K562 (cell line): ENCODE results near the gene SEC24C.

ENCODE experiments used
- CEBPB ChIP-seq: fragments of 450-650 bp; IDR thresholded peaks from 2 replicates; pipeline ENCODE4 v1.6.1; 2016; ENCODE audit warnings: missing genetic modification characterization, missing compliant biosample characterization
- CTCF ChIP-seq, 3 experiments: IDR thresholded peaks in 2 of 3; conservative IDR thresholded peaks in 1 of 3; 2 replicates each; pipeline ENCODE4 v1.5.1; 2011 to 2012; ENCODE audit warnings: low read length in 3 of 3, mild to moderate bottlenecking in 3 of 3, control low read depth in 2 of 3, improper control_type of control experiment in 1 of 3, inconsistent platforms in 1 of 3, low read depth in 1 of 3, mixed read lengths in 1 of 3, moderate library complexity in 1 of 3; ENCODE audit not compliant: insufficient read depth in 2 of 3
- E2F1 ChIP-seq: sonication (generic); formaldehyde crosslinking; IDR thresholded peaks from 2 replicates; pipeline ENCODE4 v1.8.1; 2023; ENCODE audit warnings: mild to moderate bottlenecking, missing genetic modification reagents, moderate library complexity
- NCOR1 ChIP-seq: fragments of 450-650 bp; IDR thresholded peaks from 2 replicates; pipeline ENCODE4 v1.6.1; 2016; ENCODE audit warnings: mild to moderate bottlenecking, moderate library complexity
- NFRKB ChIP-seq: fragments of 450-650 bp; IDR thresholded peaks from 2 replicates; pipeline ENCODE4 v1.6.1; 2016; ENCODE audit warnings: low read depth
- POLR2A ChIP-seq: fragments of 450-650 bp; conservative IDR thresholded peaks from 2 replicates; pipeline ENCODE4 v1.6.1; 2016
- RAD21 ChIP-seq, 2 experiments: fragments of 250-450 bp in 1 of 2; fragments of 450-650 bp in 1 of 2; sonication (Bioruptor Pico) in 1 of 2; formaldehyde crosslinking in 1 of 2; IDR thresholded peaks in 1 of 2; conservative IDR thresholded peaks in 1 of 2; 2 replicates each; pipeline versions ENCODE4 v1.4.0 to v1.8.0; 2020 to 2022; ENCODE audit warnings: mild to moderate bottlenecking in 2 of 2, moderate library complexity in 1 of 2
- RBFOX2 ChIP-seq: fragments of 200-400 bp; formaldehyde crosslinking; IDR thresholded peaks from 2 replicates; pipeline ENCODE4 v1.6.1; 2017; ENCODE audit warnings: low read depth, mild to moderate bottlenecking, low read length, moderate library complexity
- RUNX1 ChIP-seq: sonication (generic); IDR thresholded peaks from 2 replicates; pipeline ENCODE4 v1.6.1; 2016; ENCODE audit warnings: antibody characterized with exemption, low read depth
- SIN3B ChIP-seq: fragments of 450-650 bp; IDR thresholded peaks from 2 replicates; pipeline ENCODE4 v1.6.1; 2017; ENCODE audit warnings: low read depth, mild to moderate bottlenecking, moderate library complexity
- TBP ChIP-seq: optimal IDR thresholded peaks from 2 replicates; pipeline ENCODE3; 2011; ENCODE audit warnings: low read depth, low read length, improper control_type of control experiment
- TCF7L2 ChIP-seq: fragments of 150-350 bp; IDR thresholded peaks from 2 replicates; pipeline ENCODE4 v1.6.1; 2016; ENCODE audit warnings: low read depth, mild to moderate bottlenecking, low read length, moderate library complexity
- TEAD4 ChIP-seq, 2 experiments: sonication (generic) in 1 of 2; formaldehyde crosslinking in 1 of 2; IDR thresholded peaks; 2 replicates each; pipeline versions ENCODE4 v1.6.1 to v1.8.0; 2012 to 2022; ENCODE audit warnings: borderline replicate concordance in 1 of 2, inconsistent platforms in 1 of 2, low read length in 1 of 2, mild to moderate bottlenecking in 1 of 2, missing genetic modification reagents in 1 of 2

- TF ChIP-seq CEBPB (no peak), RUNX1 (no peak), E2F1 (CRISPR knock-in tag) (no peak), TBP (no peak), RBFOX2 (no peak), TCF7L2 (no peak), TEAD4 (IDR thresholded peaks at IDR 0.05; ENCODE audit: low read length) (no peak), TEAD4 (CRISPR knock-in tag; IDR thresholded peaks at IDR 0.05; ENCODE audit: borderline replicate concordance) (no peak), POLR2A (no peak), CTCF (IDR thresholded peaks at IDR 0.05 in 2 of 3, conservative IDR thresholded peaks at IDR 0.05 in 1 of 3; ENCODE audit: insufficient read depth in 2 of 3, low read depth in 1 of 3, low read length in 3 of 3) (no peak), RAD21 (CRISPR knock-in tag; conservative IDR thresholded peaks at IDR 0.05 in 1 of 2, IDR thresholded peaks at IDR 0.05 in 1 of 2) (no peak), NFRKB (no peak), NCOR1 (no peak), SIN3B (no peak)
Observed at GRCh38 chr10:73815719-73816030, 71.5 kb downstream of the SEC24C start.
